Muscle of leg (tissue), 11 donors: Measurements from ENCODE around the gene FAM149A. TPM values are rescaled to one million over a fixed set of nuclear protein-coding genes. Genes with fewer than 3 reads are reported as not detected.

Source experiments
- DNase-seq: peaks from one replicate; pipeline ENCODE4 v3.0.0; 2013
- H3K27ac ChIP-seq: one replicate; pipeline ENCODE4 v1.5.1; 2013; ENCODE audit warnings: mild to moderate bottlenecking, low read length, control low read depth
- H3K27me3 ChIP-seq: one replicate; pipeline ENCODE4 v1.6.1; 2013; ENCODE audit warnings: low read length; ENCODE audit not compliant: control insufficient read depth, insufficient read depth
- H3K36me3 ChIP-seq: one replicate; pipeline ENCODE4 v1.6.1; 2013; ENCODE audit warnings: low read length; ENCODE audit not compliant: control insufficient read depth, insufficient read depth
- H3K4me1 ChIP-seq: one replicate; pipeline ENCODE4 v1.6.1; 2013; ENCODE audit warnings: low read length; ENCODE audit not compliant: control insufficient read depth, insufficient read depth
- H3K4me3 ChIP-seq: one replicate; pipeline ENCODE4 v1.5.1; 2013; ENCODE audit warnings: low read length, control low read depth
- H3K9me3 ChIP-seq: replicated peaks from 2 replicates; pipeline ENCODE4 v1.6.1; 2013; ENCODE audit warnings: low read depth, low read length; ENCODE audit not compliant: control insufficient read depth
- WGBS: methylation state at CpG from one replicate; pipeline ENCODE4 v1.1.5; 2013; ENCODE audit warnings: missing lambda C conversion rate; ENCODE audit not compliant: insufficient coverage; 5-methylcytosine and 5-hydroxymethylcytosine counted together
- polyA plus RNA-seq, 8 donors: library from polyadenylated mRNA; unstranded; fragments of 120-200 nt; gene quantifications; one replicate each; pipeline versions ENCODE4 v1.2.1 to v1.2.3, GENCODE V29; 2013; ENCODE audit warnings: inconsistent platforms in 1 of 8, low replicate concordance in 1 of 8; ENCODE audit not compliant: insufficient read length in 8 of 8, insufficient read depth in 1 of 8
- total RNA-seq: library from RNA; stranded (reverse); fragments of 120-200 nt; gene quantifications from one replicate; pipeline ENCODE4 v1.2.4, GENCODE V29; 2013

The FAM149A gene
- total and polyA plus RNA-seq, 9 donors: 5.3 to 10.2 (median 7.5) TPM

DNA sequence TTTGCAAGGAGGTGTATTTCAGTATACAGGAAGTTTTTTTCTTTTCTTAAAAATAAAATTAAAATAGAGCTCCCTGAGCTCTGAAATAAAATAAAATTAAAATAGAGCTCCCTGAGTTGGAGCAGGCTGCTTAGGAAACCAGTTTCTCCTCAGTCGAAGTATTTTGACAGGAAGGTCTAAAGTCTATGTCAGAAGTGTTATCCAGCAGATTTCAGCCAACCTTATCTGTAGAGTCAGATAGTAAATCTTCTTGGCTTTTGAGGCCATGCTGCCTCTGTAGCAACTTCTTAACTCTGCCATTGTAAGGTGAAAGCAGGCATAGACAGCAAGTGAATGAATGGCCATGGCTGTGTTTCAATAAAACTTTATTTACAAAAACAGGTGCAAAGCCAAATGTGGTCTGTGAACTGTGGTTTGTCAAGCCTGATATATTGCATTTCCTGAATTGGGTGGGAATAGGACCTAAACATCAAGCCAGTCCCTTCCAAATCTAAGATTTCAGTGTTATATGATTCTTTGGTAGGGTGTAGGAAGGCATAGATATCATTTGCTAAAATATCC, 113.3 kb downstream of the FAM149A start:
- no peak for DNase-seq
- H3K36me3 ChIP-seq: no peaks in the 10 kb centered on the region
- H3K4me1 ChIP-seq: no peaks in the 10 kb centered on the region
- no CpG with 5 or more reads among the region's 1 CpG for WGBS
- H3K27ac ChIP-seq: no peak overlapping the region
- H3K27me3 ChIP-seq: no peaks in the 10 kb centered on the region
- no peak overlapping the region for H3K4me3 ChIP-seq
- no peaks in the 10 kb centered on the region for H3K9me3 ChIP-seq

DNA sequence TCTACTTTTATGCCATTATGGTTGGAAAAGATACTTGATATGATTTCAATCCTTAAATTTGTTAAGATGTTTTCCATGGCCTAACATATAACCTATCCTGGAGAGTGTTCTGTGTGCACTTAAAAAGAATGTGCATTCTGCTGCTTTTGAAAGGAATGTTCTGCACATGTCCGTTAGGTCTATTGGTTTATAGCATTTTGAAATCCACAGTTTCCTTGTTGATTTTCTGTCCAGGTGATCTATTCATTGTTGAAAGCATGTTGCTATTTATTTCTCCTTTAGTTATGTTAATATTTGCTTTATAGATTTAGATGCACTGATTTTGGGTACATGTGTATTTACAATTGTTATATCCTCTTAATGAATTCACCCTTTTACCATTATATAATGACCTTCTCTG, 117.1 kb downstream of the FAM149A start:
- no peak for DNase-seq
- Histone ChIP-seq H3K4me3 (no peak overlapping the region), H3K9me3 (peaks cover 5% of the 10 kb centered on the region), H3K4me1 (no peaks in the 10 kb centered on the region), H3K27ac (no peak overlapping the region), H3K36me3 (no peaks in the 10 kb centered on the region), H3K27me3 (no peaks in the 10 kb centered on the region)
- no CpG with 5 or more reads among the region's 1 CpG for WGBS

Other genes with a start within 250 kb of the FAM149A start
- gene TLR3, start 35.5 kb upstream of the FAM149A start, total RNA-seq: 1.6 TPM
- gene TLR3, start 35.5 kb upstream of the FAM149A start, polyA plus RNA-seq: 1 to 10 TPM in 4 of 8 donors, under 1 TPM in 4; 0.69 to 1.5 (median 1.0) TPM
- gene CYP4V2, start 86.9 kb downstream of the FAM149A start, total RNA-seq: 3.9 TPM
- gene CYP4V2, start 86.9 kb downstream of the FAM149A start, polyA plus RNA-seq: 1 to 10 TPM; 2.9 to 8.1 (median 4.7) TPM
- gene KLKB1, start 122.8 kb downstream of the FAM149A start, total RNA-seq: 0.09 TPM
- gene KLKB1, start 122.8 kb downstream of the FAM149A start, polyA plus RNA-seq: under 1 TPM; 0.10 to 0.71 (median 0.28) TPM
- gene F11, start 161.5 kb downstream of the FAM149A start, total RNA-seq: not detected
- under 1 TPM in 2 of 8 donors, not detected in 6; 0.20 to 0.41 TPM for gene F11, start 161.5 kb downstream of the FAM149A start, polyA plus RNA-seq